Testis (tissue), 2 donors: ENCODE measurements around the gene ZNF688.

ENCODE experiments used
- CTCF ChIP-seq, 3 experiments: fragments of 450-650 bp in 2 of 3; fragments of 200-600 bp in 1 of 3; sonication (generic) in 1 of 3; IDR thresholded peaks; one replicate each; pipeline ENCODE4 v1.5.1; 2016 to 2019; ENCODE audit warnings: antibody characterized with exemption in 3 of 3, mild to moderate bottlenecking in 2 of 3, moderate library complexity in 1 of 3
- POLR2A ChIP-seq: fragments of 450-650 bp; IDR thresholded peaks from one replicate; pipeline ENCODE4 v1.6.1; 2017; ENCODE audit warnings: antibody characterized with exemption, mild to moderate bottlenecking, moderate library complexity

- no peak for TF ChIP-seq CTCF (IDR thresholded peaks at IDR 0.05)
- TF ChIP-seq POLR2A: no peak
These were observed 41.1 kb downstream of the ZNF688 start for GRCh38 chr16:30530163-30531037.
